HG03565 (cell line): Measurements from ENCODE around the gene PTMS.

Source experiments
- ATAC-seq: cut with Tn5 transposase; IDR thresholded peaks from one replicate; pipeline ENCODE4 v1.9.1; 2021; ENCODE audit warnings: mild to moderate bottlenecking, moderate library complexity; ENCODE audit not compliant: unreplicated experiment

The PTMS gene

DNA sequence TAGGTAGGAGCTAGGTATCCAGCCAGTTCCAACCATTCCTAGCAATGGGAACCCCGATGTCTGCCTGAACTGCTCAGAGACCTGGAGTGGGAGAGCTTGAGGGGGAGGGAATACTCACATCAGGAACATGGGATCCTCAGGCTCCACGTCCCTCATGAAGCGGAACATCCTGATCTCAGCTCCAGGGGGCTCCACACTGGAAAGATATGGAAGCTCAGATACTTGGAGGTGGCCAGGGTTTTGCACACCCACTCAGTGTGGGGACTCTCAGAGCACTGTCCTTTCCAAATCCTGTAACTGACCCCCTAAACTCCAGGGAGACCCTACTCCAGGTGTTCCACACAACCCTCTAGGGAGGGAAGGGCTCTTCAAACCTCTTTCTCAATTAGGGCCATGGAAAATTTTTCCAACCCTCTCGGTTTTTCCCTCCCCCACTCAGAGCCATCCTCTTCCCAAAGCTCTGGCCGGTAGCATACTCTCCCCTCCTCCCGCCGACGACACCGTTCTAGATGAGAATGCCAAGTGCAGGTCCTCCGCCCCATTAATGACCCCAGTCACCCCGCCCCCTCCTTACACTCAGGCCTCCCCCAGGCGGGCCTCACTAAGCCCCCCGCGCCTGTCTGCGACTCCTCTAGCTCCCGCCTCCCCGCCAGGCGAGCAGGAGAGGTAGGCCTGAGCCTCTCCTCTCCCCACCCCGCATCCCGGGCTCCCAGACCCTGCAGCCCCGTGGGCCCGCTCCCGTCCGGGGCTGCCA is 13.8 kb upstream of the PTMS start:
- ATAC-seq = no peak

DNA sequence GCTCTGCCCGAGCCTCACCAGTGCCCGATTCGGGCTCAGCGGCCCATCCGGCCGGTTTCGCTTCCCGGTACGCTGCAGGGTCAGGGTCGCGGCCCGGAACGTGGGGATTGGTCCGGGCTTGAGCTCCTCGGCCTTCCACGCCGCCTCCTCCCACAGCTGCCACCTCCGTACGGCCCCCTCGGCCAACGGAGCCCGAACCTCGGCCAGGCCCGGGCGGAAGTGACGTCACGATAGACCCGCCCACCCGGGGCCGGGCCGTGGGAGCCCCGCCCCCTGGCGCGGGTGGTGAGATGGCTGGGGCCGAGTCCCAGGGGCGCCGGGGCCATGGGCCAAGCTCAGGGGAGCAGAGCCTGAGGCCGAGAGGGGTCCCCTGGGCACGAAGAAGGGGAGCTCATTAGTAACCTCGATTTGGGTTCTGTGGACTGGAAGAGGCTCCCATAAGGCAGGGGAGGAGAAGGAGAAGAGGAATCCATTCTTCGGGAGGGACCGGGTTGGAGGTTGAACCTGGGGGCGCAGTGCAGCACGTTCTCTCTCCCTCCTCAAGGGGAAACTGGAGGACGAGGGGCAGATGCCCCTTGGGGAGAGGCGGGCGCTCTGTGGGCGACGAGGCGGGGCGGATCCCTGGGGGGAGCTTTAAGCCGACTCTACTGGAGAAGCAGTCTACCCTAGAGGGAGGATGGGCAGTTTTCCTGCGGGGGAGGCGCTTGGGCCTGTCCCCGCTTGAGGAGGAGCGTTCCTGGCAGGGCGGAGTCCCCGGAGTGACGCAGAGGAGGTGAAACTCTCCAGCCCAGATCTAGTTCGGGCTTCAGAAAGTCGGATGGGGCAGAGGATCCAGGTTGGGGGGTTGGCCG is 13.0 kb upstream of the PTMS start, which contains the start of gene MLF2:
TSS of gene MLF2 (minus strand) at position 221 of the 851 bp plus-strand sequence. CDS start 807 bp downstream, outside the sequence.
- peak; percentile 87 for ATAC-seq

DNA sequence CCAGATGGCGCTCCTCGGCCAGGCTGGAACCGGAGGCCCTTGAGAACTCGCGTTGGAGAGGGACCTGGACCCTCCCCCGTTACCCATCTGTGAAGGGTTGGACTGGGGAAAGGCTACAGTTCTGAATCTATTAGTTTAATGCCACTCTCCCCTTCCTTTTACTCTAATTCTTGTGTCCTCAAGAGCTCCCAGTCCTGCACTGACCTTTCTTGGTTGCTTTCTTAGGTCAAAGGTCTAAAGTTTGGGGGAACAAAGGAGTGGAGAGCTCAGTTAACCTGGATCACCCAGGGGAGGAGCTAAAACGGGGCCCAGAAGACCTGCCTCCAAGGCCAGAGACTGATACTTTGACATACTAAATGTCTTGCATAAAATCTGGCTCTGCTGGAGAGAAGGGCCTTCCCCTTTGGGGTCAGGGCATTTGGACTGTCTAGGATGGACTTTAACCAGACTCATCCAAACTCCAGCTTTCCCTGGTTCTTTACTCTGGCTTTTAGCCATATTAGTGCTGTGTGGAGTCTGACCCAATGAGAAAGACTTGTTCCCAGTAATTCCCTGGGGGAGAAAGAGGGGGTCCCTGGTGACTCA is 12.3 kb upstream of the PTMS start:
- ATAC-seq = no peak

DNA sequence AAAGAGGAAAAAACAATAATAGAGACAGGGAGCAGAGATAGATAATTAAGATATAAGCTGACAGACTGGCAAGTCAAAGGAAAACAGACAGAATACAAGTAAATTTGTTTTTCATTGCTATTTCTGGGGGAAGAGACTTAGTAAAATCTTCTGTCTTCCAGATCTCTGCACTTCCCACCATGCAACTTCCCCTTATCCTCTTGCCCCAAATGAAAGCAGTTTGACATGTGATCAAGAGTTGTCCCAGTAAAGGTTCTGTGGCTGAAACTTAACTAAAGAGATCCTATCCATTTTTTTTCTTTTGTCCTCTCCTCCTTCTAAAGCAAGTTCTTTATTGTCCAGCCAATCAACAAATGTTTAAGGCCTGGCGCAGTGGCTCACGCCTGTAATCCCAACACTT is 11.8 kb upstream of the PTMS start:
- ATAC-seq = no peak

DNA sequence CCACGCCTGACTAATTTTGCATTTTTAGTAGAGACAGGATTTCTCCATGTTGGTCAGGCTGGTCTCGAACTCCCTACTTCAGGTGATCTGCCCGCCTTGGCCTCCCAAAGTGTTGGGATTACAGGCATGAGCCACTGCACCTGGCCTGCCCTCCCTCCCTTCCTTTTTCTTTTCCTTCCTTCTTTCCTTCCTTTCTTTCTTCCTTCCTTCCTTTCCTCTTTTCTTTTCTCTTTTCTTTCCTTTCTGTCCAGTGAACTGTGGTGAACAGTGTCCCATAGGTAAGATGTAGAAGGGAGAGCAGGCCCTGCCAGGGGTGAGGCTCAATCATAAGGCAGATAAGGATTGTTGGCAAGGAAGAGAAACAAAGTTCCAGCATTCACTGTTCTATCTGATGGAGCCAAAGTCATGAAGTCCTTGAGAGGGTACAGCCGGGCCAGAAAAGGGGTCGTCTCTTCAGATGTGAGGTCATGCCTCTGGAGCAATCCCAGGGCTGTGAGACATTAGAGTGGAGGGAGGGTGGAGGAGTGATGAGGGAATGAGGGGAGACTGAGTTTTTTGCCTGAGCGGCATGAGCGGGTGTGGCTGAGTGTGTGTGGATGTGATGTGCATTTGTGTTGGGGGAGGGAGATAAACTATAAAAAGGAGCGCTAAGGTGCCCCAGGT is 9.0 kb upstream of the PTMS start:
- no peak for ATAC-seq

DNA sequence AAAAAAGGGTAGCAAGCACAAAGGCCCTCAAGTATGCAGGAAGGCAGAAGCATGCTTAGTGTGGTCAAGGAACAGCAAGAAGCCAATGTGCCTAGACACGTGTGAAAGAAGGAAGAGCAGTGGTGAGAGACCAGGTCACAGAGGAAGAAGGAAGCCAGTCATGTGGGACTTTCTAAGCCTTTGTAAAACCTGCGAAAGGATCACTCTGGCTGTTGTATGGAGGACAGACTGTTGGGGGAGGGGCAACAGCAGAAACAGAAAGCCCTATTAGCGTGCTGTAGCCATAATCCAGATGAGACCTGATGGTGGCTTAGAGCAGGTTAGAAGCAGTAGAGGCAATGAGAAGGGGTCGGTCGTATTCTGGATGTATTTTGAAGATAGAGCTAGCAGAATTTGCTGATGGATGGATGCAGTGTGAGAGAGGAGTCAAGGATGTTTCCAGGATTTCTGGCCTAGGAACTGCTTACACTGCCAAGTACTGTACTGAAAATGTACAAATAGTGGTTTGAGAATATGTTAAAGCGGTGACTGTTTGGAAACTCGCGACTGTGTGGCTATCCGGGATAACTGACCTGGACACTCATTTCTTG is 7.6 kb upstream of the PTMS start:
- ATAC-seq = no peak

DNA sequence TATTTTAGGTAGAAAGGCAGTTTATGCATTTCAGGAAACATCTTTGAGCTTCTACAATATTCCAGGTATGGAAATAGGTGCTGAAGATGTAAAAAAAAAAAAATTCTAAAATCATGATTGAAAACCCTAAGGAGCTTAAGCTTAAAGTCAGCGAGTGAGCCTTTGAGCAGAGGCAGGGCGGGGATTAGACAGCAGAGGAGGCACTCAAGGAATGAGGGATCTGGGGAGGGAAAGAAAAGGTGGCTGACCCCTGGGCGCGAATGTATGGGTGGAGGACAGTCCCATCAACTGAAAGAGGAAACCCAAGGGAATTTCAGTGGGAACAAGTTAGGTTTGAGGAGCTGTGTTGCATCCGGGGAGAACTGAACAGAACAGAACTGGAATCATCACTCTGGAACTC is 6.4 kb upstream of the PTMS start:
- no peak for ATAC-seq

DNA sequence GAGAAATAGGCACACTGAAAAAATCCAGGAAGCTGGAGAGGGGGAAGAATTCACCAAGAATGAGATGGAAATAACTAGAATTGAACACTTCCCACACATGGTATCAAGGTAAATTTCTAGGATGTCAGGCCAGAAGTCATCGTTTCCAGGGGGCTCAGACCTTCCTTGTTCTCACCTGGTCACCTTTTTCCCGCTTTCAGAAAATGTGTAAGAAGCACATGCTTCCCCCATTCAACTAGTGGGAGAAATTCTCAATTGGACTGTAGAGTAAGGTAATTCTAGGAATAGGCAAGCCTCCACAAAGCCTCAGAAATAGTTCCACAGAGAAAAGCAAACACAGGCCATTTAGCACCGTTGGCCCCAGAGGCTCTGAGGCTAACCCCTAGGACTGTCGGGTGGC is 2.8 kb upstream of the PTMS start:
- ATAC-seq = no peak

DNA sequence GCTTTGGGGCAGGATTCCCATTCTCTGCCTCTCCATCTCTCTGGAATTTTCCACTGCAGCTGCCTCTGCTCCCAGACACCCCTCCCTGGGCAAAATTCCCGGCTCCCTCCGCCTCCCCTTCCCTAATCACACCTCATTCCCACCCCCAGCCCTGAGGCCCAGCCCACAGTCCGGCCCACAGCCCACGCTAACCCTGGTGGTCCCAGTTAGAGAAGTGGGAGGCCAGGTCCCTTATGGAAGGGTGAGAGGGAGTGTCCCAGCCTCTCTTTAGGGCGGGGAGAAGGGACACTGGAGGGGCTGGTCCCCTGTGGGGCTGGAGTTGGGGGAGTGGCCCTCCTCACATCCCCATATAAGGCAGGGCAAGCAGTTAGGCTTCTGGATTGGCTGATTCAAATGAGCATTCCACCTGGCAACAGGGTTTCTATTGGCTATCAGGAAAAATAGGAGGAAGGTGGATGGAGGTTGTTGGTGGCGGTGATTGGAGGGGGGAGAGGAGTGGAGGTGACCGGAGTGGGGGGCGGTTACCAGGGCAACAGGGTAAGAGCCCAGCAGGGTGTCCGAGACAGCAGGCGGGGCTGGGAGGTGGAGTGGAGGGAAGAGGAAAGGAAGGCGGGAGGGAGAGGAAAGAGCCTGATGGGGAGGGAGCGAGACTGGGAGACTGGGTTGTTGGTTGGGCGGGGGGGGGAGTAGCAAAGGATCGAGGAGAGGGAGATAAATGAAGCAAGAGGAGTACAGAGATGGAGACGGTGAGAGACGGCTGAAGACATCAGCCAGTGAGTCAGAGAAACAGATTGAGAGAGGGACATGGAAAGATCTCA is 1.9 kb upstream of the PTMS start:
- ATAC-seq = peak; percentile 86

DNA sequence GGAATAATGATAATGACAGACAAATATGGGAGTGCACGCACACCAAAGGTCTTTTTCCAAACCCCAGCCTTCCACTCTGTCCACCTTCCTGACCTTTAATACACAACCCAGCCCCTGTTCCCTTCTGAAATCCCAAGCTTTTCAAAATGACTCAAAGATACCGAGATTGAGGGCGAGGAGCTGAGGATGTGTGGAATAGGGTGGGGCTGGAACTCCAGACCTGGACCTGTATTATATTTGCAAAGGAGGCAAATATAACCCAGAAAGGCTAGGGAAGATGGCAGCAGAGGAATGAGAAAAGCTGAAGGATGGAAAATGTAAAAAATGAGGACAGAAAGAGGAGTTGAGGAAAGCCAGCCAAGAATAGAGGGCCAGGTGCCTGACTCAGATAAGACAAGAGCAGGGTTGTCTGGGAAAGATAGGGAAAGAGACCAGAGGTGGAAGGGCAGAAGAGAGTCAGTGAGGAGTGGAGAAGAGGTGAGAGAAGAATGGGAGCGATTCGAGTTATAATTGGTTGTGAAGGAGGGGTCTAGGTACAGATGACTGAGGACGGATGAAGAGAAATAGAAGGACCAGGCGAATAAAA is 1.0 kb upstream of the PTMS start:
- no peak for ATAC-seq

DNA sequence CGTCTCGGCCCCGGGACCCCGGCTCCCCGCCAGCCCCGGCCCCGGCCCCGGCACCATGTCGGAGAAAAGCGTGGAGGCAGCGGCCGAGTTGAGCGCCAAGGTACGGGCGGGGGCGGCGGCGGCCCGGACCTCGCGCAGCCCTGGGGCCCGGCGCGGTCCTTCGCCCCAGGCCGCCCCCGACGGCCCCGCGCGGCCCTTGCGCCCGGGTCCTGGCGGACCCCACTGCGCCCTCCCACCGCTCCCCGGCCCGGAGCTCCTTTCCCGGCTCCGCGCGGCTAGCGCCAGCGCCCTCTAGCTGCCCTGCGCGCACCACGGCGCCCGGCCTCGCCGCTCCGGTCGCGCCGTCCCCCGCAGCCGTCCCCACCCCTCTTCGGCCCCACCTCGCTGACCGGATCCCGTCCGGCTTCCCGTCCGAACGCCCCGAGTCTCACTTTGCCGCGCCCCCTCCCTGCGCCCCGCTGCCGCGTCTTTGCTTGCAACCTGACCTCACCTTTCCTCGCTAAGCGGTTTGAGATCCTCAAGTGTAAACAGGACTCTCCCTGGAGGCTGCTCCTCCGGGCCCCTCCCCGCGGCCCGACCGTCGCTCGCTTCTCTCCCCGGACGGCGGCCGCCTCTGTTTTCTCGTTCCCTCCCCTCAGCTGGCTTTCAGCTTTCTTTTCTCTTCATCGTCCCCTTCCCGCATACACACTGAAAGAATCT is 637 bp downstream of the PTMS start:
- ATAC-seq = peak; percentile 30

DNA sequence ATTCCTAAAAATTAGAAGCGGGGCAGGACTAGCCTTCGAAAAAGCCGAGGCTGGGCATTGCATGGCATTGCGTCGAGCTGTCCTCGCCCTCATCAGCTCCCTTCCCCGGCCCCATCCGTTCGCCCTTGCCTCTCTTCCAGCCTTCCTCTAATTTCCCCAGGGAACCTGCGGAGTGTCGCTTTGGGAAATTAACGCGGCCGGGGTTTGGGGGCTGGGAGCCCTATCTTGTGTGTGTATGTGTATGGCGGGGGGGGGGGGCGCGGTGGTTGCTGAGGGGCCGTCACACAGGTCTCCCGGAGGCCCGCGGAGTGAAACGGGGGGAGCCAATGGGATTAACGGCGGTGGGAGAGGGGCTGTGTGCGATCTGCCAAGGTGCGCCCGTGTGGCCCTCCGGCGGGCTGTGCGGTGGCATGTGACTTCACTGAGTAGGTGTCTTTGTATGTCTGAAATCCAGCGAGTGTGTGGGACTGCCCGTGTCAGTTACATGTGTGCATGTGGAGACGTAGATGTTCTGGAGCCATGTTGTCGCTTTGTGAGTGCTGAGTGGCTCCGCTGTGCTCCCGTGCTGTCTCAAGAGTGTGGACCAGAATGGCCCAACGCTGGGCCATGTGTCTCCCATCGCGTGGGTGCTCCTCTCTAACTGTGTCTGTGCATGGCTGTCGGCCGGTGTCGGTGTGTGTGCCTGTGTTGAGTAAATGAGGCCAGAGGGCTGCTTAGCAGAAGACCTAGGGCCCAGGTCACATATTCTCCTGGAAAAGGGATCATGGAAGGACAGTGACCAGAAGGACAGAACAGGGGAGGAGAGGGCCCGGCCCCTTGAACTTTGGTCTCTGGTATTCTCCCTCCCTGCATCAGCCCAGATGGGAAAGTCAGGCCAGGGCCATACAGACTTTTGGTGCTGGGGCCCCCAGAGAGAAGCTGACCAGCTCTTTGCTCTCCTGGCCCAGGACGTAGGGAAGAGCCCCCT is 1.5 kb downstream of the PTMS start:
- no peak for ATAC-seq

DNA sequence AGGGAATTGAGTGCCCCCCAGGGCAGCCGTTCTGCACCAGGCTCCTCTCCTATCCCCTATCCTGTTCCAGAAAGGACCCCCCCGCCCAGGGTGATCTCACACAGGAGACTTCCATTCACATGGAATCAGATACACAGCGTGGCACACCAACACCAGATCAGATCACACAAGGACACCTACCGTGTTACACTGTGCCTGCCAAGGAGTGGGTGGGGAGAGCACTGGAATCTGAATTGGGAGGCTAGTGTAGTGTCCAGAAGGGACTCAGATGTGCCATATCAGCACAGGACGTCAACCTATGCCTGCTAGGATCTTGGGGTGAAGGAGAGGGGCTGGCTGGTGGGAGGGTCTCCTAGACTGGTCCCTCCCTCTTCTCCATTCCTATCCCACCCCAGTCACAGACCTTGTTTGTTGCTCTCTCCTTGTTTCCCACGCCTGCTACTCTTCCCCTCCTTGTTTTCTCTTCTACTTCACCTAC is 2.3 kb downstream of the PTMS start:
- ATAC-seq = no peak

DNA sequence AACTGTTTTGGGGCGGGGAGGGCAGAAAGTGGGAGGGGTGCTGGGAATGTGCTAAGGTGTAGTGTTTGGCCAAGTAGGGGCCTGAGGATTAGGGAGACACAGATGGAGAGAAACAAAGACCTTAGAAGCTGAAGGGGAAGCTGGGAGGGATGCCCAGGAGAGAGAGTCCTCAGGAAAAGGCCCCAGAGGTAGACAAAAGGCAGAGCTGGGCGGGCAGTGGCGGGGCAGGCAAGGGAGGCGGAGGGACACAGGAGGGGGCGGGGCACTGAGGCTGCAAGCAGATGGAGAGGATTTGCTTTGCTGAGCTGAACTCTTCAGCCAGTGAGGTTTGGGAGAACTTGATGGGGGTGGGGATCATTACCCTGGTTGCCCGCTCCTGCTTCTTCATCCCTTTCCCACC is 2.8 kb downstream of the PTMS start:
- ATAC-seq = no peak

DNA sequence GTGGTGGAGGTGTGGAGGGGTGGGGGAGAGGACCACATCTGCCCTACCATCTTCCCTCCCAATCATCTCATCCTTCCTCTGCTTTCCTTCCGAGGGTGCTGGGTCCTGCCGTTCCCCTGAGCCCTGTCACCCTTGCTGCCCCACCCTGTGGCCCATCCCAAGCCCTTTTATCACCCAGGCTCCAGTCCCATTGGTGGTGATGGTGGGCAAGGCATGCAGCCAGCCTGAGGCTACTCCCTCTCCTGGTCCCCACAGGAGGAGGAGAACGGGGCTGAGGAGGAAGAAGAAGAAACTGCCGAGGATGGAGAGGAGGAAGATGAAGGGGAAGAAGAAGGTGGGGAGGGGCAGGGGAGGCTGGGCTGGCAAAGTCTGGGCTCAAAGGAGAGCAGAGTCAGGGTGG is 3.5 kb downstream of the PTMS start:
- ATAC-seq = no peak

DNA sequence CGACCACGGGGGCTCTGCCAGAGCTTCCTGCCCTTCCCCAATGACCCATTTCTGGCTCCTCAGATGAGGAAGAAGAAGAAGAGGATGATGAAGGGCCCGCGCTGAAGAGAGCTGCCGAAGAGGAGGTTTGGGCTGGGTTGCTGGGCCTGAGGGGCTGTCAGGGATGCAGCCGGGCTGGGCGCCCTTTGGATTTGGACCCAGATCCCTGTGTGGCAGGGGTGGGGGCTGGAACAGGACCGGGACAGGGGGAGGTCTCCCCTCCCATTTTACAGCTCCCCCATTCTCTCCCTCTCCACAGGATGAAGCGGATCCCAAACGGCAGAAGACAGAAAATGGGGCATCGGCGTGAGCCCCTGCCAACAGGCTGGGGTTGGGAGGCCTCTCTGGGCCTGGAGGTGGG is 3.9 kb downstream of the PTMS start:
- no peak for ATAC-seq

DNA sequence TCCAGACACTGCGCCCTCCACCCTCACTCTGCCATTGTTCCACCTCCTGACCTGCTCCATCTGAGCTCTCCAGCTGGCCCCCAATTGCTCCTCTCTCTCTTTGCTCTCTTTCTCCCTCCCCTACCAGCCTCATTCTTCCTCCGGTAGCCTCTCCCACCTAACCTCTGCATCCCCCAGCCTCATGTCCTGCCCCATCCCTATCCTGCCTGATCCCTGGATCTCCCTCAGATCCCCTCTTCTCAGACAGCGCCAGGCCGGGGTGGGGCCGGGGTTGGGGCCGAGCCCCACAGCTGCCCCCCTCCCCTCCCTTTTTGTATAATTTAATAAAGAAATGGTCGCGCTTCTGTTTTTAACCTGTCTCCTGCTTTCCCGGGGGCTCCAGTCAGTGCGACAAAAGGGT is 4.4 kb downstream of the PTMS start:
- ATAC-seq = no peak

DNA sequence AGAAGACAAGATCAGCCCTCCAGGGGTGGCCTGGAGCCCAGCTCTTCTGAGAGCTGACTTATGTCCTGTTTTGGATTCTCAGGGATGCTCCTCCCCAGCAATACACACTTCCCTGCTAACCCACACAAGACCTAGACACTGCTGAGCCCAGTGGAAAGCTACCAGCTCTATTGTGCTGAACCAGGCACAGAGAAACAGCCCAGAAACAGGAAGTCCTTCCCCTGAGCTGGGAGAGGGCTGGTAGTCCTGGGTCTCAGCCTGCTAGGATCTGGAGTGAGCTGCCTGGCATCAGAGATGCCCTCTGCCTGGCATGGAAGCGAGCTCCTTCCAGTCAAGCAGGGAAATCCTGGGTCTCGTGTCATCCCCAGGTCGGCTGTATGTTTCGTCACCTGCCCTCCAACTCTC is 4.9 kb downstream of the PTMS start:
- ATAC-seq = no peak
